Common myeloid progenitor, CD34-positive (primary cell): Measurements from ENCODE around the gene ATCAY.
"Not testable (repeated sequence)": the region's sequence is repeated elsewhere in the genome, so short reads cannot be mapped to it uniquely, and the experiment has no call there.

Experiments
- CTCF ChIA-PET: fragments of 350-600 bp; sonication (Branson Sonifier 250); formaldehyde crosslinking; loops from one replicate; lab custom pipeline; 2021; ENCODE audit warnings: antibody characterized with exemption; lab: Charles Lee
- POLR2A ChIA-PET: fragments of 350-600 bp; sonication (Branson Sonifier 250); formaldehyde crosslinking; loops from one replicate; lab custom pipeline; 2021; ENCODE audit warnings: antibody characterized with exemption; lab: Charles Lee
- DNase-seq, 3 donors: peaks; one replicate each; pipeline versions ENCODE4 v3.0.0 to v3.0.0-alpha.2; 2013
- H3K27ac ChIP-seq, 2 experiments: 1 replicate in 1 of 2; 2 replicates in 1 of 2; pipeline ENCODE4 v1.7.0; 2013; ENCODE audit warnings: inconsistent platforms in 2 of 2, low read length in 2 of 2, mild to moderate bottlenecking in 2 of 2, low read depth in 1 of 2, moderate library complexity in 1 of 2; ENCODE audit not compliant: severe bottlenecking in 2 of 2, insufficient read depth in 1 of 2, poor library complexity in 1 of 2
- H3K27me3 ChIP-seq, 5 experiments: replicated peaks in 2 of 5; 1 replicate in 3 of 5; 2 replicates in 2 of 5; pipeline versions ENCODE4 v1.6.1 to v1.7.0; 2013; ENCODE audit warnings: low read length in 4 of 5, mild to moderate bottlenecking in 2 of 5, moderate library complexity in 2 of 5, inconsistent platforms in 1 of 5; ENCODE audit not compliant: insufficient read depth in 5 of 5, control insufficient read depth in 4 of 5
- H3K36me3 ChIP-seq, 4 experiments: 1 replicate in 2 of 4; 2 replicates in 2 of 4; pipeline versions ENCODE4 v1.6.1 to v1.7.0; 2013; ENCODE audit warnings: low read length in 3 of 4, control low read depth in 1 of 4, mild to moderate bottlenecking in 1 of 4; ENCODE audit not compliant: control insufficient read depth in 4 of 4, insufficient read depth in 4 of 4
- H3K4me1 ChIP-seq, 4 experiments: 1 replicate in 3 of 4; 2 replicates in 1 of 4; pipeline versions ENCODE4 v1.6.1 to v1.7.1; 2013; ENCODE audit warnings: low read length in 3 of 4, mild to moderate bottlenecking in 3 of 4, control low read depth in 1 of 4, inconsistent platforms in 1 of 4, moderate library complexity in 1 of 4; ENCODE audit not compliant: control insufficient read depth in 4 of 4, insufficient read depth in 4 of 4; ENCODE audit errors: control extremely low read depth in 1 of 4
- H3K4me3 ChIP-seq, 7 experiments: 1 replicate in 4 of 7; 2 replicates in 3 of 7; pipeline versions ENCODE4 v1.5.1 to v1.7.0; 2013; ENCODE audit warnings: mild to moderate bottlenecking in 7 of 7, low read length in 6 of 7, moderate library complexity in 6 of 7, inconsistent platforms in 2 of 7, low read depth in 2 of 7, control low read depth in 1 of 7; ENCODE audit not compliant: insufficient read depth in 4 of 7, control insufficient read depth in 1 of 7; ENCODE audit errors: extremely low read depth in 1 of 7
- H3K9me3 ChIP-seq, 5 experiments: 1 replicate in 4 of 5; 2 replicates in 1 of 5; pipeline versions ENCODE4 v1.6.1 to v1.7.1; 2013; ENCODE audit warnings: low read length in 4 of 5, mild to moderate bottlenecking in 2 of 5, inconsistent platforms in 1 of 5, low read depth in 1 of 5, moderate library complexity in 1 of 5; ENCODE audit not compliant: control insufficient read depth in 4 of 5, insufficient read depth in 2 of 5; ENCODE audit errors: control extremely low read depth in 1 of 5
- WGBS: methylation state at CpG from one replicate; pipeline ENCODE4 v1.1.5; 2013; ENCODE audit not compliant: insufficient coverage; 5-methylcytosine and 5-hydroxymethylcytosine counted together

ATCAY gene

DNA sequence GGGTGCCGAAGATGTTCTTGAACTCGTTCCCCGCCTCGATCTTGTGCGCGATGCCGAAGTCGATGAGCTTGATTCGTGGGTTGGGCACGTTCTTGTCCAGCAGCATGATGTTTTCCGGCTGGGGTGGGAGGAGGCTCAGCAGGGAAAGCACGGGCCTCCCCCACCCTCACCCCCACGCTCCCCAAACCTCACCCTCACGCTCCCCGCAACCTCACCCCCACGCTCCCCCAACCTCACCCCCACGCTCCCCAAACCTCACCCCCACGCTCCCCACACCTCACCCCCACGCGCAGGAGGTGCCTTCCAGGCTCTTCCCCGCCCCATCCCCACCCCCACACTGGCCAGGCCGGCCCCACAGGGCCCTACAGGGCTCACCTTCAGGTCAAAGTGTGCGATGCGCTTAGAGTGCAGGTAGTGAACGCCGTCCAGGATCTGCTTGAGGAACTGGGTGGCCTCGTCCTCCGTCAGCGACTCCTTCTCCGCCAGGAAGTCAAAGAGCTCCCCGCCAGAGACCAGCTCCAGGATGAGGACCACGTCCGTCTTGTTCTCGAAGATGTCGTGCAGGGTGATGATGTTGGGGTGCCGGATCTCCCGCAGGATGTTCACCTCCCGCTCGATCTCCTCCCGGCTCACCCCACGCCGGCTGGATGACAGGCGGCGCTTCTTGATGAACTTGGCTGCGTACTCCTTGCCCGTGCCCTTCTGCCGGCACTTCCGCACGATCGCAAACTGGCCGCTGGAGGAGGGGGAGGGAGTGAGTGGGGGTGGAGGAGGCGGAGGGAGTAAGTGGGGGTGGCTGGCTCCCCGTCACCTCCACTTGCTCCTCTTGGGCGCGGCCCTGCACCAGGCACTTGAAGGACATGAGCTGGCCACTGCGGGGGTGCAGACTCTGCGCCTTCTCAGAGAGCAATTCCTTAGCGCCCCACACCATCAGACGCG, 84.0 kb downstream of the ATCAY start:
- POLR2A ChIA-PET = no interaction called here
- CTCF ChIA-PET = interaction anchor here (1.6 kb wide), 1 partner anchor 14 kb away, joined by 3 read pairs; no protein-coding TSS in a partner anchor
- H3K27me3 ChIP-seq = no peaks in the 10 kb centered on the region
- DNase-seq = no peak
- 96% methylated on average over 45 of the region's 60 CpGs for WGBS
- H3K27ac ChIP-seq = no peak overlapping the region
- no peak overlapping the region for H3K4me3 ChIP-seq
- no peaks in the 10 kb centered on the region for H3K9me3 ChIP-seq
- peaks cover 0 to 11% (median 9%) of the 10 kb centered on the region in 4 experiments for H3K4me1 ChIP-seq
- H3K36me3 ChIP-seq = peaks cover 7 to 64% (median 51%) of the 10 kb centered on the region in 4 experiments

DNA sequence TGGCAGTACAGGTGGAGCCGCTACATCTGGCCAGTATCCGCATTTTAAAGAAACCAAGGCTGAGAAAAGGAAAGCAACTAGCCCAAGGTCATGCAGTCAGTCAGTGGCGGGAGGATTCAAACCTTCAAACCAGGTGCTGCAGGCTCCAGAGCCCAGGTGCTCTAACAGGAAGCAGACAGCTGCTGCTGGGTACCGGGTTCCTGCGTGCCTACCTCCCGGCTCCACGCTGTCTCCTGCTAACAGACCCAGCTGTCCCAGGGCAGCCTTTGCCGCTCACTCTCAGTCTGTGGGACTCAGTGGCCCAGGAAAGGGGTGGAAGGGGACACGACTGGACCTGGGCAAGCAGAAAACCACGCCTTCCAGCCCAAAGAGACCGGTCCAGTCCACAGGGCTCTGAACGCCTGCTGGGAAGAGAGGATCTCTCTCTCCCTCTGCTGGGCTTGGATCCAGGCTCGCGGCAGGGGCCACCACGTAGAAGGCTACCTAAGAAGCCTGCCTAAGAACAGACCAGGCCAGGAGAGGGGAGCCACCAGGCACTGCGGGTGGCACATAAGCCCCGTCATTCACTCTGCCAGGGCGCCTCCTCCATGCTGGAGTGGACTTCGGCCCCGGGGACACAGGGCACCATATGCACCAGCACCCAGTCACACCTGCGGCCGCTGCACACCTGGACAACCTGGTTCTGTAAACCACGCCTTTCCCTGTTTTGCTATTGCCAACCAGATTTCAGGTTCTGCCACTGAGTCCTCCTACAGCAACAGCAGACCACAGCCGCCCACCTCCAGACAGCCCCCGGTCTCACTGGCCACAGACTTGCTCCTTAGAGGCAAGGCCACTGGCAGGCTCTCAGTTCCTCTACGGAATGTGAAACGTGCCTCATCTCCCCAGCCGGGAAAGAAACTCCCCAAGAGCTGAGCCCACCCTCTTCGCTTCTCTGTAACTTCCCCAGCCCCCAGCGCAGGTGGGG, 85.8 kb downstream of the ATCAY start:
- Histone ChIP-seq H3K4me1 (peaks cover 0 to 23% (median 21%) of the 10 kb centered on the region in 4 experiments), H3K27me3 (no peaks in the 10 kb centered on the region), H3K4me3 (no peak overlapping the region), H3K9me3 (no peaks in the 10 kb centered on the region), H3K27ac (no peak overlapping the region), H3K36me3 (peaks cover 7 to 53% (median 35%) of the 10 kb centered on the region in 4 experiments)
- CTCF ChIA-PET = no interaction called here
- POLR2A ChIA-PET = no interaction called here
- DNase-seq = no peak
- WGBS = 90% methylated on average over 29 of the region's 30 CpGs

DNA sequence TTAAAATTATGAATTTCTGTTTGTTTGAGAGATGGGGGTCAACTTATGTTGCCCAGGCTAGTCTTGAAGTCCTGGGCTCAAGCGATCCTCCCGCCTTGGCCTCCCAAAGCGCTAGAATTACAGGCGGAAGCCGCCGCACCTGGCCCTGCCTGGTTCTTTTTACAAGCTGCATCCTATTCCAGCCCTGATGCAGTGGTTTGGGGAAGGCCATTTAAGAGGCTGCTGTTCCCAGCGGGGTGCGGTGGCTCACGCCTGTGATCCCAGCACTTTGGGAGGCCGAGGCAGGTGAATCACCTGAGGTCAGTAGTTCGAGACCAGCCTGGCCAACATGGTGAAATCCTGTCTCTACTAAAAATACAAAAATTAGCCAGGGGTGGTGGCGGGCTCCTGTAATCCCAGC, 87.5 kb downstream of the ATCAY start:
- Histone ChIP-seq H3K36me3 (peaks cover 7 to 50% (median 27%) of the 10 kb centered on the region in 4 experiments), H3K4me1 (peaks cover 0 to 24% (median 22%) of the 10 kb centered on the region in 4 experiments)
- DNase-seq, H3K27ac ChIP-seq, H3K9me3 ChIP-seq, H3K4me3 ChIP-seq, POLR2A ChIA-PET, H3K27me3 ChIP-seq: not testable (repeated sequence)
- CTCF ChIA-PET = interaction anchor here (1.0 kb wide), 1 partner anchor 181 kb away, joined by 3 read pairs; no protein-coding TSS in a partner anchor
- WGBS = over 99% methylated on average over 10 of the region's 12 CpGs

DNA sequence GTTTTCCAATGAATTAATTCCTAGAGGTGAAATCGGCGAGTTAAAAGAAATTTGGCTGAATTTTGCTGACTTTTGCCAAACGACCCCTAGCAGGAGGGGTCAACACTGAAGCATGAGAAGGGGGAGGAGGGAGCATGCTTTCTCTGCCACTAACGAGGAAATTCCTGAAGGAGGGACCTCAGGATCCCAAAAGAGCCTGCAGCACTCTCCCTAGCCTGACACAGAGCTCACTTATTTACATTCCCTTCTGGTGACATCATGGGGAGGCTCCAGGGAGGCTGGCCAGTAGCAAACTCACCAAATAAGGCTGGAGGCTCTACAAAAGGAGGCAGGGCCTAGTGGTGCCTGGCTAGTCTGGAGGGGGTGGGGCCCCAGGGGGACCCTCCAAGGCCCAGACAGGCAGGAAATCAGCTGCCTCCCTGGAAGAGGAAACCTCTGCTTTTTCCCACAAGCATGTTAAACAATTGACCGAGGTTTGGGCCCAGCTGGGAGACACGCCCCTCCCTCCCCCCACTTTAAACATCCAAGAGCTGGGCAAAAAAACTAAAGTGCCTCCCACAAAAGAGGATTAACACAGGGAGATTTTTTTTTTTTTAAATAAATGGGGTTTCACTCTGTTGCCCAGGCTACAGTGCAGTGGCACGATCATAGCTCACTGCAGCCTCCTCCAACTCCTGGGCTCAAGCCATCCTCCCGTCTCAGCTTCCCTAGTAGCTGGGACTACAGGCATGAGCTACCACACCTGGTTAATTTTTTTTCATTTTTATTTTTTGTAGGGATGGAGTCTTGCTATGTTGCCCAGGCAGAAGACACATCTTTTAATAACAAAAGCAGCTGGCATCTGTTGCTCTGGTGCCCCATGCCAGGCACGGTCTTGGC, 88.3 kb downstream of the ATCAY start:
- no peaks in the 10 kb centered on the region for H3K9me3 ChIP-seq
- peak overlapping the region in 1 of 2 experiments; percentile 54 for H3K27ac ChIP-seq
- H3K4me3 ChIP-seq = no peak overlapping the region
- ChIA-PET POLR2A (interaction anchor here (0.6 kb wide), 2 partner anchors 77 to 410 kb away, joined by 3 to 4 read pairs; no protein-coding TSS in a partner anchor), CTCF (interaction anchor here (0.9 to 1.3 kb wide), 3 partner anchors 14 to 182 kb away, joined by 3 to 4 read pairs (median 3); partner anchors contain the start of gene EEF2)
- DNase-seq = peak in 1 of 3 donors; percentile 55
- peaks cover under 1 to 43% (median 19%) of the 10 kb centered on the region in 4 experiments for H3K36me3 ChIP-seq
- 89% methylated on average over 4 of the region's 9 CpGs for WGBS
- H3K4me1 ChIP-seq = peaks cover 0 to 24% (median 22%) of the 10 kb centered on the region in 4 experiments
- H3K27me3 ChIP-seq = no peaks in the 10 kb centered on the region

DNA sequence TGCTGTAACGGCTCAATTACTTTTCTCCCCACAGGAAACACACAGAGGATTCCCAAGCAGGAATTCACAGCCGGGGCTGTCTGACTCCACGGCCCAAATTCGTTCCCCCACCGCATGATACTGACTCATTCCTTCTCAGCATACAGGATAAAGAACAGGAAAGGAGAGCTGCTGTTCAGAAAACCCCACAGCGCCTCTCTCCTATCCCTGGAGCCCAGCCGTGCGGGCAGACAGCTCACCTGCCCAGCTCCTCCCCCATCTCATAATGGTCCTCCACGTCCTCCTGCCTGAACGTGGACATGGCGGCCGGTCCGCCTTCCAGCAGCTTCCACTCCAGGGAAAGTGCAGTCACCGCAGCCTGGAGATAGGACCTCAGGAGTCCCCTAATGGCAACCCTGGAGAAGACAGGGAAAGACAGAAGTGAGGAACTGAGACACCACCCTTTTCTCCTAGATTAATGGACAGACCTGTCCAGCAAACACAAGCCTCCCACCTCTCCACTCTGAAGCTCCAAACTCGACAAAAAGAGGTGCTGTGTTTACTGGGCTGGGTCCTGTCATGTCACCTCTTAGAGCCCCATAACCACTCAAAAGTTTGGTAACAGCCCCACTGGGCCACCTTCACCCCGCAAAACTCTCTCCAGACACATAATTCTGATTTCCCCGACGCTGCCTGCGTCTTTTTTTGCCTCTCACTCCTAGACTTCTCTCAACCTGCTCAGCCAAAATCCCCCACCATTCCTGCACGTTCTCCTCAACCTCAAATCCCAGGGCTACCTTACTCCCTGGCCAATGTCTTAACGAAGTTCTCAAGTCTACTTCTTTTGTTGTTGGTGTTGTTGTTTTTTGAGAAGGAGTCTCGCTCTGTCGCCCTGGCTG, 89.2 kb downstream of the ATCAY start:
- POLR2A ChIA-PET = interaction anchor here (1.6 kb wide), 1 partner anchor 16 kb away, joined by 11 read pairs; the partner anchor contains the start of gene EEF2

More for the DNA sequence above, 89.2 kb downstream of the ATCAY start:
- peak overlapping the region in 6 of 7 experiments; percentile 70 to 93 (median 80) for H3K4me3 ChIP-seq
- H3K4me1 ChIP-seq = peaks cover 0 to 24% (median 22%) of the 10 kb centered on the region in 4 experiments
- CTCF ChIA-PET = interaction anchor here (0.9 to 1.3 kb wide), 2 partner anchors 15 to 16 kb away, joined by 3 to 4 read pairs; partner anchors contain the start of gene EEF2
- no peaks in the 10 kb centered on the region for H3K9me3 ChIP-seq
- H3K27me3 ChIP-seq = no peaks in the 10 kb centered on the region
- H3K36me3 ChIP-seq = peaks cover 0 to 36% (median 14%) of the 10 kb centered on the region in 4 experiments
- no peak for DNase-seq
- 68% methylated on average over 11 of the region's 23 CpGs for WGBS
- peak overlapping the region in 1 of 2 experiments; percentile 84 for H3K27ac ChIP-seq
